ENCODE data around the gene DISC1.
"Not testable (repeated sequence)": the region's sequence is repeated elsewhere in the genome, so short reads cannot be mapped to it uniquely, and the experiment has no call there.

Gene DISC1

DNA sequence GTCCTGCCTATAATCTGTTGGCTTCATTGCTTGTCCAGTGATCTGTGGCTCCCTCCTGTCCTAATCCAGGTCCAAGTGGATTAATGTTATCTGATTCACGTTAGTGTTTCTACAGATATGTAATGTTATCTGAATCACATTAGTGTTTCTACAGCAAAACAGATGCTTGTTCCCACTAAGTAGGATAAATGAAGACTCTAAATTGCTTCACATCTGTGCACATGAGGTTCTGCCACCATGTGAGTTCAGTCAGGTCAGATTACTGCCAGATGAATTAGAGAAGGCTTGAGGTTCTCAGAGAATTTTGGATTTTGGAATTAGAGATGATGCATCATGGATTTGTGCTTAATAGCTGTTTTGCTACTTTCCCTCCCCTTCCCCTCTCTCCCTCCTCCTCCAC, 13.2 kb downstream of the DISC1 start:
- no peak for DNase-seq

DNA sequence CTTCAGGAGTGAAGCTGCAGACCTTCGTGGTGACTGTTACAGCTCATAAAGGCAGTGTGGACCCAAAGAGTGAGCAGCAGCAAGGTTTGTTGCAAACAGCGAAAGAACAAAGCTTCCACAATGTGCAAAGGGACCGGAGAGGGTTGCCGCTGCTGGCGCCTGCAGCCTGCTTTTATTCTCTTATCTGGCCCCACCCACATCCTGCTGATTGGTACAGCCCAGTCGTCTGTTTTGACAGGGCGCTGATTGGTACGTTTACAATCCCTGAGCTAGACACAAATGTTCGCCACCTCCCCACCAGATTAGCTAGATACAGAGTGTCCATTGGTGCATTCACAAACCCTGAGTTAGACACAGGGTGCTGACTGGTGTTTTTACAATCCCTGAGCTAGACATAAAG, 14.9 kb downstream of the DISC1 start:
- DNase-seq, result not testable (repeated sequence)

DNA sequence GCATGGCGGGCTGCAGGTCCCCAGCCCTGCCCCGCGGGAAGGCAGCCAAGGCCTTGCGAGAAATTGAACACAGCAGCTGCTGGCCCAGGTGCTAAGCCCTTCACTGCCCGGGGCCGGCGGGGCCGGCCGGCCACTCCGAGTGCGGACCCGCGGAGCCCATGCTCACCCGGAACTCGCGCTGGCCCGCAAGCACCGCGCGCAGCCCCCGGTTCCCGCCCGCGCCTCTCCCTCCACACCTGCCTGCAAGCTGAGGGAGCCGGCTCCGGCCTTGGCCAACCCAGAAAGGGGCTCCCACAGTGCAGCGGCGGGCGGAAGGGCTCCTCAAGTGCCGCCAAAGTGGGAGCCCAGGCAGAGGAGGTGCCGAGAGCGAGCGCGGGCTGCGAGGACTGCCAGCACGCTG, 15.5 kb downstream of the DISC1 start:
- not testable (repeated sequence) for DNase-seq

DNA sequence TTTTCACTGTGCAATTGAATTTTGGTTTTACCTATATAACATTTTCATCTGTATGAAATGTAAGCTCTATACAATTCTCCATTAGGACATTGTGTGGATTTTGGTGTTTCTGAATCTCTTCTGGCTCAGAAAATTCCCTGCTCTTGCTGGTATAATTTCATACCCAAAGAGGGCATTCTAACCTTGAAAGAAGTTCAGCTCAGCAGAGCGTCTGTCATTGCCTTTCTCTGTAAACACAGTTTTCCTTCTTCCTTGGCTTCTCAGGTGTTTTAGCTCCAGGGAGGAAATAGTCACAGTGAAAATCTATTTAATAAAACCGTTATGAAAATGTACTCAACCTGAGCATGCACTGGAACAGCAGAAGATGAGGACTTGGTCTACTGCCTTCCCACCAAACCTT, 16.0 kb downstream of the DISC1 start:
- no peak for DNase-seq

DNA sequence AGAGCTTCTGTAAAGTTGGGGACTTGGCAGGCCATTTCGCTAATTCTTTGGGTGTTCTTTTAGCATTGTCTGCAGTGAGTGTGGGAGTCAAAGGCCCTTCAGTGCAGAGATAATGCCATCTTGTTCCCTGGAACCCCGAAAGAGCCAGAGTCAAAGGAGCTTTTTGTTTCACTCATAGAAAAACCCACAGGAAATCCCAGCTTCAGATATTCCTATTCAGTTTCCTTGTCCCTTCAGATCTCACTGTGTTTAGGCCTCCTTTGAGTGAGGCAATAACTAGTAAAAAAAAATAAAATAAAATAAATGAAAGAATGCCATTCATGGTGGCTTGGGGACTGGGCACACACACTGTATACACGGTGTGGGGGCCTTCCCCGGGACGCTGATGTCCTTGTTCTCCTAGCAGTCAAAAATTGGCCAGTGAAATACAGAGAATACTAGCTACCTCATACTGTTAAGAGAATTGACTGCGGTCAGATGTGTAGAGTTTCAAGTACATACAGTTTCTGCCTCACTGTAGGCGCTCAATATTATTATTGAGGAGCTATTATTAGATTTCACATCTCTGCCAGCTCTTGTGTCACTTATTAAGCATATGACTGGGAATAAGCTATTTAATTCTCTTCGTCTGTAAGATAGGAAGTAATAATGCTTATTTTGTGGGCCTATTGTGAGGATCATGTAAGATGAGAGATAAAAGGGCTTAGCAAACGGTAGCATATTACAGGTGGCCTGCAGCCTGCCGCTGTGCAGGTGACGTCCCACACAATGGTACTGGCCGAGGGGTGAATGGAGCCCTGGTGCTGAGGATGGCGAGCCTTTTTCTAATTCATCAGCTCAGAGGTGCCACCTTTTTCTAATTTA, 16.7 kb downstream of the DISC1 start:
- DNase-seq, result no peak

DNA sequence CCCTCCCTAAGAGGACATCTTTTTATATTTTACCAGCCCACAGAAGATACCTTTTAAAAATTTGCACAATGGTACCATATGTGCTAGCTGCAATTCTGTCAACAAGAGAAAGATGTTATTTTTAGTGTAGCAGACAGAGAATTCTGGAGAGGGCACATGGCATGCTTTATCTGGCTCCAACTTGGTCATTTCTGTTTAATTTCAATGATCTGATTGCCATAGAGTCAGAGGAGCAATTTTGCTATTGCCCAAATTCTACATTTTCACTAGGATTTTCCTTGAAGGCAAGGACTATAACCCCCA, 17.3 kb downstream of the DISC1 start:
- no peak for DNase-seq

DNA sequence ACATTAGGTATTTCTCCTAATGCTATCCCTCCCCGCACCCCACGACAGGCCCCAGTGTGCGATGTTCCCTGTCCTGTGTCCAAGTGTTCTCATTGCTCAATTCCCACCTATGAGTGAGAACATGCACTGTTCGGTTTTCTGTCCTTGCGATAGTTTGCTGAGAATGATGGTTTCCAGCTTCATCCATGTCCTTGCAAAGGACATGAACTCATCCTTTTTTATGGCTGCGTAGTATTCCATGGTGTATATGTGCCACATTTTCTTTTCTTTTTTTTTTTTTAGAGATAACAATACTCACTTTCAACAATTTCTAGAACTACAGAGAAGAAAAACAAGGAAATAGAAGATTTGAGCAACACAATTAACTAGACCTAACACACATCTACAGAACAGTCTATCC, 19.0 kb downstream of the DISC1 start:
- DNase-seq, result not testable (repeated sequence)

DNA sequence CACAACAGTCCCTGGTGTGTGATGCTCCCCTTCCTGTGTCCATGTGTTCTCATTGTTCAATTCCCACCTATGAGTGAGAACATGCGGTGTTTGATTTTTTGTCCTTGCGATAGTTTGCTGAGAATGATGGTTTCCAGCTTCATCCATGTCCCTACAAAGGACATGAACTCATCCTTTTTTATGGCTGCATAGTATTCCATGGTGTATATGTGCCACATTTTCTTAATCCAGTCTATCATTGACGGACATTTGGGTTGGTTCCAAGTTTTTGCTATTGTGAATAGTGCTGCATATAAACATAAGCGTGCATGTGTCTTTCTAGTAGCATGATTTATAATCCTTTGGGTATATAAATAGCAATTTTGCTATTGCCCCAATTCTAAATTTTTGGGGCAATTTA, 19.6 kb downstream of the DISC1 start:
- DNase-seq, result not testable (repeated sequence)

DNA sequence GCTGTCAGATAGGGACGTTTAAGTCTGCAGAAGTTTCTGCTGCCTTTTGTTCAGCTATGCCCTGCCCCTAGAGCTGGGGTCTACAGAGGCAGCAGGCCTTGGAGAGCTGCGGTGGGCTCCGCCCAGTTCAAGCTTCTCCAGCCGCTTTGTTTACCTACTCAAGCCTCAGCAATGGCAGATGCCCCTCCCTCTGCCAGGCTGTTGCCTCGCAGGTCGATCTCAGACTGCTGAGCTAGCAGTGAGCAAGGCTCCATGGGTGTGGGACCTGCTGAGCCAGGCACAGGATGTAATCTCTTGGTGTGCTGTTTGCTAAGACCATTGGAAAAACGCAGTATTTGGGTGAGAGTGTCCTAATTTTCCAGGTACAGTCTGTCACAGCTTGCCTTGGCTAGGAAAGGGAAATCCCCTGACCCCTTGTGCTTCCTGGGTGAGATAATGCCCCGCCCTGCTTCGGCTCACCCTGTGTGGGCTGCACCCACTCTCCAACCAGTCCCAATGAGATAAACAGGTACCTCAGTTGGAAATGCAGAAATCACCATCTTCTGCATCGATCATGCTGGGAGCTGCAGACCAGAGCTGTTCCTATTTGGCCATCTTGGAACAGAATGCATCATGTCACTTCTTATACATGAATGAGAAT, 25.2 kb downstream of the DISC1 start:
- DNase-seq, result not testable (repeated sequence)

DNA sequence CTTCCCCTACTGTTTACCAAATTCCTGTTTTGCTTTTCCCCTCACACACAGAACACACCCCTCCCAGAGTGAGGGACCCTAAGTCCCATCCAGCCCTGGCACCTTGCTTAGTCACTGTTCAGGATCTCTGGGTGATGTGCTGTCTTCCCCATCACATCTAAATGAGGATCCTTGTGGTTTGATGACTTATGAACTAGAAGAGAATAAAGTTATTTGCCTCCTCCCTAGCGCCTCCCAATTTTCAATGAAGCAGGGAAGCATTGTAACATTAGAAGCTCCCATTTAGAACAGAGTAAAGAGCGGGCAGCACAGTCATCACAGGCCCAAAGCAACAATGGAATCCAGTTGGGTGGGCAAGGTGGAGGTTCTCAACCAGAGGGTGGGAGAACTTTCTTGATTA, 27.0 kb downstream of the DISC1 start:
- DNase-seq, result no peak

DNA sequence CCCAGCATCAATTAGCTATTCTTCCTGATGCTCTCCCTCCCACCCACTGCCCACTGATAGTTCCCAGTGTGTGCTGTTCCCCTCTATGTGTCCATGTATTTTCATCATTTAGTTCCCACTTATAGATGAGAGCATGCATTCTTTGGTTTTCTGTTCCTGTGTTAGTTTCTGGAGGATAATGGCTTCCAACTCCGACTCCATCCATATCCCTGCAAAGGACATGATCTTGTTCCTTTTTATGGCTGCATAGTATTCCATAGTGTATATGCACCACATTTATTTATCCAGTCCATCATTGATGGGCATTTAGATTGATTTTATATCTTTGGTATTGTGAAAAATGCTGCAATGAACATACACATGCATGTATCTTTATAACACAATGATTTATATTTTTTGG, 30.2 kb downstream of the DISC1 start:
- no peak for DNase-seq

DNA sequence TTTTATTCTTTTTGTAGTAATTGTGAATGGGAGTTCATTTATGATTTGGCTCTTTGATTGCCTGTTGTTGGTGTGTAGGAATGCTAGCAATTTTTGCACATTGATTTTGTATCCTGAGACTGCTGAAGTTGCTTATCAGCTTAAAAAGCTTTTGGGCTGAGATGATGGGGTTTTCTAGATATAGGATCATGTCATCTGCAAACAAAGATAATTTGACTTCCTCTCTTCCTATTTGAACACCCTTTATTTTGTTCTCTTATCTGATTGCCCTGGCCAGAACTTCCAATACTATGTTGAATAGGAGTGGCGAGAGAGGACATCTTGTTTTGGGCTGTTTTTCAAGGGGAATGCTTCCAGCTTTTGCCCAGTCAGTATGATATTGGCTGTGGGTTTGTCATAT, 31.6 kb downstream of the DISC1 start:
- not testable (repeated sequence) for DNase-seq

DNA sequence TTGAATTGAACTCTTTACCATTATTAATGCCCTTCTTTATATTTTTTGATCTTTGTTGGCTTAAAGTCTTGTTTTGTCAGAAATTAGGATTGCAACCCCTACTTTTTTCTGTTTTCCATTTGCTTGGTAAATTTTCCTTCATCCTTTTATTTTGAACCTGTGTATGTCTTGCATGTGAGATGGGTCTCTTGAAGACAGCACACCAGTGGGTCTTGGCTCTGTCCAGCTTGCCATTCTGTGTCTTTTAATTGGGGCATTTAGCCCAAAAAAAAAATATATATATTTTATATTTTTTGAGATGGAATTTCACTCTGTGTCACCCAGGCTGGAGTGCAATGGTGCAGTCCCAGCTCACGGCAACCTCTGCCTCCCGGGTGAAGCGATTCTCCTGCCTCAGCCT, 33.6 kb downstream of the DISC1 start:
- no peak for DNase-seq

DNA sequence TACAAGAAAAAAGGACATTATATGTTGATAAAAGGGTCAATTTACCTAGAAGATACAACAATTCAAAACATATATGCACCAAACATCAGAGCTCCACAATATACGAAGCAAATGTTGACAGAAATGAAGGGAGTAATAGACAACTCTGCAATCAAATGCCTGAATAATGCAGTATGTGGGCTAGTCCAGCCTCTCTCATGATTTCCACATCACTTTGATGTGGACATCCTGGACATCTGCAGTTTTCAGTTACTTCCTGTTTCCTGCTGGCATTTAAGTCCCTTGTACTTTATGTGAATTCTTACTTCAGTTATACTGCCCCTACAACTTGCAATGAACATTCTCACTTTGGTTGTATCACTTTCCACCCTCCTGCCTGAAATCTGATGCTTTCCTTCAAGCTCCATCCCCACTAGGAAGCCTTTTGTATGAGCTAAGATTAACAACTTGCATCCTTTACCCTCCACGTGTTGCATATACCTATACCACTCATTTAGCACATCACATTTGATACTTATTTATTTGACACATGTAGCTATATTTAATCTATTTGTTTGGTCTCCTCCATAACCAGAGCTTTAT, 36.7 kb downstream of the DISC1 start:
- DNase-seq, result no peak

DNA sequence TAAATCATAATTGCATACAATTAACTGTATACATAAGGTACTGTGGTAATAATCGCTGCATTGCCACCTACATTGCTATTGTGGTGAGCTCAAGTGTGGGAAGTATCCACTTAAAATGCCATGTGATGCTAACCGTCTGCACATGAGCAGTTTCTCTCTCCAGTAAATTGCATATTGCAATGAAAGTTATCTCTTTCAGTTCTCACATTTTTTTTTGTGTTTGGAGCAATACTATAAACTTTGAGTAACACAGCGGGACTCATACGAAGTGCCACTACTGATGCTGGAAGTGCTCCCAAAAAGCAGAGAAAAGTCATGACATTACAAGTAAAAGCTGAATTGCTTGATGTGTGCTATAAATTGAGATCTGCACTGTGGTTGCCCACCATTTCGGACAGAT, 38.5 kb downstream of the DISC1 start:
- no peak for DNase-seq

DNA sequence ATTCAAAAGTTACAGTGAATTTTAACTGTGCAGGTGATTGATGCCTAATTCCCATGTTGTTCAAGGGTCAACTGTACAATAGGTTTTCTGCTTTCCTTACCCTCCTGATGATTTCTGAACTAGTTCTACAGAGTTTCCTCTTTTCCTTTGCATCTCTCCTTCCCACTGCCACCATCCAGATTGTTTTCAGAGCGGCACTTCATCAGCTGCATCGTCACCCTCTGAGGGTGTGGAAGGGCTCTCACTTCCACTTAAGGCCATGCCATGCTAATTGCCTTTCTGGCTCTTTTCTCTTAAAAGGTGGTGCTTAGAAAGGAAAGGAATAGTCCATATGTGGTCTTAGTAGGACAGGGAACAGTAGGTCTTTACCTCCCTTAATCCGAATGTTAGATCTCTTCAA, 39.1 kb downstream of the DISC1 start:
- DNase-seq, result no peak

DNA sequence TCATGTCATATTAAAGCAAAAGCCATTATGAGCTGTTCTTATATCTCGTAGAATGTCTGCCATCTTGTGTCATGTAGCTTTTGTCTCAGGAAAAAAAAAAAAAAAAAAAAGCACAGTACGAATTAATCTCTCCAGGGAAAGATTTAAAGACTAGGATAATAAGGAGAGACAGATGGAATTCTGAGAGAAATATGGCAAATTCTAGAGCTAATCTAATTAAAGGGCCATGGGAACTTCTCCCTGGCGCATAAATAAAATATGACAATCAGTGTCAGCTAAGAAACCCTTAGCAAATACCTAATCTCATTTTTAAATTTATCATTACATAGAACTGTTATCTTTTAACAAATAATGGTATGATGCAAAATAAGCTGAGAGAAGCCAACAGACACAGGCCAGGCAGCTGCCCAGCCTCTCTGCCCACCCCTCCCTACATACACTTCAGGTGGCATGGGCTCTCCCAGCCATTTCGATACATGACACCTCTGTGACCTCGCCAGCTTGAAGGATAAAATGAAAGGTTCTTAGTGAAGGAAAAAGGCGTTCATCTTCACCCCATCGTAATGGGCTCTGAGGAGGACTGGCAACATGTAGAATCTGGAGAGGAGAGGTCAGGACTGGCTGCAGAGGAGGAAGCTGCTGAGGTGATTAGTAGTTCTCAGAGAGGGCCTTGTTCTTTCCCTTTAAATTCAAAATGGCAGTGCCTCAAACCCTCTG, 39.8 kb downstream of the DISC1 start:
- no peak for DNase-seq

DNA sequence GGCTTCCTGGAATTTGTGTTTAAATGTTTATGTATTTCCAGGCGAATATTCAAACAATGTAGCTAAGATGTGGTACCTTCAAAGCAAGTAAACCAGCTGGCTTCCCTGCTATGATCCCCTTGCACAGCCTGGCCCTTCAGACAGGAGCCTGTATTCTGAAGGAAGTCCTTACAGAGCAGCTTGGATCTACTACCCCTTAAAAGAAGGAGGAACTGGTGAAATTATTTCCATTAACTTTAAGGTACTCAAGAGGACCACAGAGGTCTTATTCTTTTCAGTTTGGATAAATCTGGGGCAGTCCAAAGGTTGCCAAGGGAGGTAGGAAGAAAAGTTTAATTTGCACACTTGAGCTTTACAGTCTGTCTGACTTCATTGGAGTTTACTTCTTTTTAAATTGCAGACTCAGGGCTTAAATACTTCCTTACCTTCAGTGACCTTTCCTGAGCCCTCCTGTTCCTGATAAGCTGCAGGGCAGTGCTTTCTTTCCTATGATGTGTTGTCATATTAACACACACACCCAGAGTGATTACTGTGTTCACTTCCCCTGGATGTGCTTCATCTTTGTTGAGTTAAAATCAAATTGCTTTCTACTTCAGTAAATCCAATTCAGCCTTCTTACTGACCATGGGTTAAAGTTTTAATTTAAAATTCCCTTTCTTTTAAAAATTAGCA, 40.5 kb downstream of the DISC1 start:
- DNase-seq, result no peak

DNA sequence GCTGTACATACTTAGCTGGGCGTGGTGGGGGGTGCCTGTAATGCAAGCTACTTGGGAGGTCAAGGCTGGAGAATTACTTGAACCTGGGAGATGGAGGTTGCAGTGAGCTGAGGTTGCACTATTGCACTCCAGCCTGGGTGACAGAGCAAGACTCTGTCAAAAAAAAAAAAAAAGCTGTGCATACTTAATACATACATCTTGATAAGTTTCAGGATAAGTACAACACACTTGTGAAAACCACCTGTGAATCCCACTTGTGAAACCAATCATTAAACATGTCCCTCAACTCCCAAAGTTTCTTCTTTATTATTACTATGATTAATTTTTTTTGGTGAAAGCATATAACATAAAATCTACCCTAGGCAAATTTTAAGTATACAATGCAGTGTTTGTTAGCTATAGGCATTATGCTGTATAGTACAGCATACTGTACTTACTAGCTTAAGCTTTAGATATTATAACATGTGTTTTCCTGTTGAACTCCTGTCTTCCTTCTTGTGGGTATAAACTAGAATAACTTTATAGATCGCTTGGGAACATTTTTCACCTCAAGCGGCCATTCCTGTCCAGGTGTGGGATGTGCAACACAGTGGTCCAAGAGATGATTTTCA, 41.4 kb downstream of the DISC1 start:
- no peak for DNase-seq

DNA sequence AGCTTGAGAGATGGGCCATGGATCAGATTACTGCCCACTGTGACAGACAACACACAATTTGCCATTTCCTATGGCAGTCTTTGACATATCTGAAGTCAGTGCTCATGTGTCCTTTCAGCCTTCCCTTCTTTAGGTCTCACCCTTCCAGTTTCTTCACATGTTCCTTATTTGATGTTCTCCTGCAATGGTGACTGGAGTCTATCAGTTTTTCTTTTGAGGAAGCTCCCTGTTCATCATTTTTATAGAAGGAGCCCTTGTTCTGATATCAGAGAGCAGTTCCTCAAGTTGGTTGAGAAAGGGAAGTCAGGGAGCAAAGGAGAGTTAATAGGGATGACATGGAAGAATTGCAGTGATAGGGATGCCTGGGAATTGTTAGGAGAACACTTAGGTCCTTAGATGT, 42.2 kb downstream of the DISC1 start:
- DNase-seq, result no peak

DNA sequence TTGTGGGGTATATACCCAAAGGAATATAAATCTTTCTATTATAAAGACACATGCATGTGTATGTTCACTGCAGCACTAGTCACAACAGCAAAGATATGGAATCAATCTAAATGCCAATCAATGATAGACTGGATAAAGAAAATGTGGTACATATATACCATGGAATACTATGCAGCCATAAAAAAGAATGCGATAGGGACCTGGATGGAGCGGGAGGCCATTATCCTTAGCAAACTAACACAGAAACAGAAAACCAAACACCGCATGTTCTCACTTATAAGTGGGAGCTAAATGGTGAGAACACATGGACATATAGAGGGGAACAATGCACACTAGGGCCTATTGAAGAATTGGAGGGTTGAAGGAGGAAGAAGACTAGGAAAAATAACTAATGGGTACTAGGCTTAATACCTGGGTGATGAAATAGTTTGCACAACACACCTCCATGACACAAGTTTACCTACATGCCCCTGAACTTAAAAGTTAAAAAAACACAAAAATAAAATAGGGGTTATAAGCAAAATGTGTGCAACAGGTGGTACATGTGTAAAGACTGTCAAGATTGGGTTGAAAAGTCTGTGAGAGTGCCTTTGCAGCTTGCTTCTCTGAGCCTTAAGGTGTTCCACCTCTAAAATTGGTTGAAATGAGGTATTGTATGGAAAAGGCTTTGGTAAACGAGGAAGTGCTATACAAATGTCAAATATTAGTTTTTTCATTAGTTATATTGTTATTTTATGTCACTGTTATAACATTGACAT, 43.5 kb downstream of the DISC1 start:
- not testable (repeated sequence) for DNase-seq

DNA sequence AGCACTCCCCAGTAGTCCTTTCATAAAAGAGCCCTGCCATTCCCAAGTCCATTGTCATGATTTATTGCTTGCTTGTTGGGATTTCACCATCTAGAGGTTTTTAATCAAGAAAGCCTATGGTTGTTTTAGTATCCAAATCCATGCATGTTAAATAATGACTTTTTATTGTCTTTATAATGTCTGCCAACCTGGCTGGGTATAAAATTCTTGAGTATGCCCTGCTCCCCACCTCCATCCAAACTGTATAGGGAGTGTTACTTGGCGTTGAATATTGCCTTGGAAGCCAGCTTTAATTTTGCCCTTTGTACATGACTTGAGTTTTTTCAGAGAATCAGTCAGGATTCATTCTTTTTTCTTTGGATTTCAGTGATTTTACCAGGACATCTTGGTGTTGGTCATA, 44.2 kb downstream of the DISC1 start:
- DNase-seq, result no peak

Measured in activated CD8-positive, alpha-beta memory T cell treated with anti-CD3 and anti-CD28 coated beads for 24 hours (primary cell).